A673 (cell line): ENCODE measurements around the gene STRAP. TPM values are rescaled to one million over a fixed set of nuclear protein-coding genes. Genes with fewer than 3 reads are reported as not detected.
"Not testable (repeated sequence)": the region's sequence is repeated elsewhere in the genome, so short reads cannot be mapped to it uniquely, and the experiment has no call there.

Source experiments
- BruUV-seq: library from RNA; stranded (reverse); fragments of 400-500 nt; replicated peaks from 2 replicates; lab custom pipeline; 2021; lab: Mats Ljungman, UMichigan
- CTCF ChIA-PET: fragments of 300-600 bp; sonication (Branson Sonifier 250); formaldehyde crosslinking; loops from one replicate; lab custom pipeline; 2022; ENCODE audit warnings: antibody characterized with exemption; lab: Charles Lee
- POLR2A ChIA-PET: fragments of 300-600 bp; sonication (Branson Sonifier 250); formaldehyde crosslinking; loops from one replicate; lab custom pipeline; 2022; ENCODE audit warnings: antibody characterized with exemption; ENCODE audit not compliant: low non-redundant PET; lab: Charles Lee
- DNase-seq: peaks from one replicate; pipeline ENCODE4 v3.0.0-alpha.2; 2015; ENCODE audit warnings: low spot score
- H3K27ac ChIP-seq: fragments of 200-600 bp; sonication (generic); 2 replicates; pipeline ENCODE4 v1.5.1; 2016; ENCODE audit warnings: mixed run types, low read depth, mild to moderate bottlenecking, mixed read lengths, antibody characterized with exemption, low read length; ENCODE audit not compliant: poor library complexity, severe bottlenecking
- H3K27me3 ChIP-seq: fragments of 200-600 bp; sonication (generic); replicated peaks from 2 replicates; pipeline ENCODE4 v1.6.1; 2017; ENCODE audit warnings: mixed run types, low read depth, mild to moderate bottlenecking, mixed read lengths, antibody characterized with exemption, low read length; ENCODE audit not compliant: insufficient read depth, poor library complexity
- H3K36me3 ChIP-seq: fragments of 200-600 bp; sonication (generic); 2 replicates; pipeline ENCODE4 v1.6.1; 2016; ENCODE audit warnings: mixed run types, mild to moderate bottlenecking, mixed read lengths, antibody characterized with exemption, low read length; ENCODE audit not compliant: insufficient read depth, poor library complexity, severe bottlenecking
- H3K4me1 ChIP-seq: fragments of 200-600 bp; sonication (generic); 2 replicates; pipeline ENCODE4 v1.6.1; 2017; ENCODE audit warnings: mixed run types, mild to moderate bottlenecking, mixed read lengths, antibody characterized with exemption, low read length; ENCODE audit not compliant: insufficient read depth, poor library complexity, severe bottlenecking
- H3K4me3 ChIP-seq: fragments of 200-600 bp; sonication (generic); 2 replicates; pipeline ENCODE4 v1.5.1; 2016; ENCODE audit warnings: low read depth, mixed run types, mild to moderate bottlenecking, mixed read lengths, low read length; ENCODE audit not compliant: poor library complexity, severe bottlenecking
- H3K9me3 ChIP-seq: fragments of 200-600 bp; sonication (generic); 2 replicates; pipeline ENCODE4 v1.6.1; 2016; ENCODE audit warnings: mixed run types, low read depth, mild to moderate bottlenecking, mixed read lengths, antibody characterized with exemption, low read length; ENCODE audit not compliant: poor library complexity, severe bottlenecking
- CTCF ChIP-seq: fragments of 300-800, 200-600 bp; sonication (generic); conservative IDR thresholded peaks from 2 replicates; pipeline ENCODE4 v1.5.1; 2017; ENCODE audit warnings: low read depth, mild to moderate bottlenecking, antibody characterized with exemption, low read length, moderate library complexity, mixed read lengths
- EZH2 ChIP-seq: fragments of 200-600 bp; sonication (generic); IDR thresholded peaks from 2 replicates; pipeline ENCODE4 v1.6.1; 2017; ENCODE audit warnings: borderline replicate concordance, low read depth, mild to moderate bottlenecking, mixed read lengths, antibody characterized with exemption, low read length; ENCODE audit not compliant: poor library complexity, severe bottlenecking
- intact Hi-C: fragments of 100-400 bp; cut with micrococcal nuclease; formaldehyde crosslinking; loops from one replicate; pipeline ENCODE4 v1.10.0; 2022; ENCODE audit not compliant: unreplicated experiment
- total RNA-seq: library from RNA; stranded (reverse); gene quantifications from 2 replicates; pipeline ENCODE4 v1.2.3, GENCODE V29; 2021

Gene STRAP
- total RNA-seq, 1 experiment from 2014 or later = 247 TPM

- peak; percentile 91 for DNase-seq
- Histone ChIP-seq H3K27me3 (no peaks in the 10 kb centered on the region), H3K4me1 (peaks cover 7% of the 10 kb centered on the region), H3K4me3 (peak within 1 kb of the TSS; percentile 74), H3K9me3 (no peaks in the 10 kb centered on the region), H3K27ac (peak within 1 kb of the TSS; percentile 92), H3K36me3 (peaks cover 6% of the 10 kb centered on the region)
- ChIA-PET POLR2A (no interaction called here), CTCF (interaction anchor here (0.6 to 1.1 kb wide), 2 partner anchors 10 to 12 kb away, joined by 4 to 5 read pairs; no protein-coding TSS in a partner anchor)
- intact Hi-C loops = no loop called here
- BruUV-seq = no TSS peak
- TF ChIP-seq CTCF (no peak), EZH2 (no peak)
These were observed 28.9 kb downstream of the STRAP start, which contains the start of gene DERA for GRCh38 chr12:15910864-15911721. Gene DERA (plus strand): TSS chr12:15911332. CDS start chr12:15911384, 52 bp downstream.

- H3K9me3 ChIP-seq, H3K36me3 ChIP-seq, H3K4me1 ChIP-seq, H3K27me3 ChIP-seq, CTCF ChIA-PET, POLR2A ChIA-PET, intact Hi-C loops, DNase-seq: not testable (repeated sequence)
- Histone ChIP-seq H3K27ac (peak overlapping the region; percentile 92), H3K4me3 (peak overlapping the region; percentile 74)
- TSS peak; percentile 62 for BruUV-seq
These were observed 29.7 kb downstream of the STRAP start for GRCh38 chr12:15911931-15912330.

- intact Hi-C loops, H3K27ac ChIP-seq, H3K4me3 ChIP-seq, BruUV-seq, H3K36me3 ChIP-seq, H3K9me3 ChIP-seq, DNase-seq, H3K27me3 ChIP-seq: not testable (repeated sequence)
- POLR2A ChIA-PET = interaction anchor here (0.8 kb wide), 1 partner anchor 14 kb away, joined by 3 read pairs; no protein-coding TSS in a partner anchor
- H3K4me1 ChIP-seq = peaks cover 11% of the 10 kb centered on the region
- CTCF ChIA-PET = interaction anchor here (1.7 kb wide), 1 partner anchor 15 kb away, joined by 9 read pairs; no protein-coding TSS in a partner anchor
These were observed 31.9 kb downstream of the STRAP start for GRCh38 chr12:15914131-15914530.

- Histone ChIP-seq H3K27me3 (no peaks in the 10 kb centered on the region), H3K9me3 (no peaks in the 10 kb centered on the region), H3K4me3 (no peak overlapping the region), H3K27ac (no peak overlapping the region), H3K4me1 (peaks cover 4% of the 10 kb centered on the region), H3K36me3 (no peaks in the 10 kb centered on the region)
- no TSS peak for BruUV-seq
- CTCF ChIA-PET = no interaction called here
- no peak for DNase-seq
- intact Hi-C loops = no loop called here
- POLR2A ChIA-PET = no interaction called here
- TF ChIP-seq CTCF = no peak
- no peak for TF ChIP-seq EZH2
These were observed 35.9 kb downstream of the STRAP start for GRCh38 chr12:15918066-15918465.
